Ovary (tissue), 9 donors: ENCODE measurements around the gene AP1S2. TPM values are rescaled to one million over a fixed set of nuclear protein-coding genes. Genes with fewer than 3 reads are reported as not detected.
"Not testable (repeated sequence)": the region's sequence is repeated elsewhere in the genome, so short reads cannot be mapped to it uniquely, and the experiment has no call there.

ENCODE experiments used
- DNase-seq, 5 donors: peaks; one replicate each; pipeline ENCODE4 v3.0.0-alpha.2; 2019 to 2020
- H3K27ac ChIP-seq, 2 donors: fragments of 200-600 bp; one replicate each; pipeline versions ENCODE4 v1.5.1 to v1.8.0; 2019 to 2022
- H3K27me3 ChIP-seq: fragments of 200-600 bp; one replicate; pipeline ENCODE4 v1.8.0; 2022
- H3K36me3 ChIP-seq: fragments of 200-600 bp; sonication (generic); one replicate; pipeline ENCODE4 v1.5.1; 2019
- H3K4me1 ChIP-seq: one replicate; pipeline ENCODE4 v1.8.1; 2013; ENCODE audit warnings: mild to moderate bottlenecking, moderate library complexity; ENCODE audit not compliant: insufficient read depth
- H3K4me3 ChIP-seq: fragments of 200-600 bp; sonication (generic); one replicate; pipeline ENCODE4 v1.5.1; 2017
- H3K9me3 ChIP-seq, 2 donors: fragments of 200-600 bp in 1 of 2; sonication (generic) in 1 of 2; one replicate each; pipeline versions ENCODE4 v1.5.1 to v1.8.1; 2013 to 2019; ENCODE audit warnings: mild to moderate bottlenecking in 1 of 2, moderate library complexity in 1 of 2
- CTCF ChIP-seq, 3 donors: fragments of 450-650 bp in 2 of 3; fragments of 200-600 bp in 1 of 3; IDR thresholded peaks; one replicate each; pipeline versions ENCODE4 v1.5.1 to v1.8.0; 2016 to 2022; ENCODE audit warnings: antibody characterized with exemption in 3 of 3, mild to moderate bottlenecking in 1 of 3
- EP300 ChIP-seq: sonication (generic); formaldehyde crosslinking; IDR thresholded peaks from one replicate; pipeline ENCODE4 v1.6.1; 2017; ENCODE audit warnings: antibody characterized with exemption
- POLR2A ChIP-seq: fragments of 450-650 bp; IDR thresholded peaks from one replicate; pipeline ENCODE4 v1.6.1; 2017; ENCODE audit warnings: antibody characterized with exemption, mild to moderate bottlenecking, moderate library complexity
- whole genome bisulfite sequencing, 3 donors: extraction: QIAGEN DNeasy Blood & Tissue Kit in 1 of 3; methylation state at CpG; one replicate each; pipeline versions ENCODE4 v1.1.5 to v1.1.7; 2013 to 2017; 5-methylcytosine and 5-hydroxymethylcytosine counted together
- intact Hi-C, 4 donors: fragments of 100-400 bp; cut with DNase I; formaldehyde crosslinking; loops; one replicate each; pipeline versions ENCODE4 v1.11.0 to v1.15.1; 2022 to 2023
- polyA plus RNA-seq, 2 donors: library from polyadenylated mRNA; stranded (reverse); fragments of 200-250 nt in 1 of 2; fragments of 350-450 nt in 1 of 2; fragmentation: Illumina TruSeq in 1 of 2; extraction: RNeasy Lipid Tissue Mini Kit (QIAGEN cat#74804) in 1 of 2; gene quantifications; one replicate each; pipeline ENCODE4 v1.2.3, GENCODE V29; 2013 to 2014
- total RNA-seq, 7 donors: library from RNA; depleted of rRNA in 2 of 7; stranded (reverse); fragments of >200 nt in 2 of 7; fragmentation: NEBNext Ultra II Directional in 3 of 7; extraction: Animal tissue kit (Norgen Biotek cat#: 25700) in 3 of 7; gene quantifications; one replicate each; pipeline versions ENCODE4 v1.1.0 to v1.2.4, GENCODE V29; 2016 to 2023
- donor health status: DM: no; HTN: no; CAD: no; lungs with moderate emphysema.
- donor health status: DM: no; HTN: no; CAD: no.
- donor health status: Bipolar disorder and iron deficiency.
- donor health status: DM: yes; HTN: yes; CAD: no.
- donor health status: DM: no; HTN: no; CAD: no.
- donor health status: DM: yes; HTN: yes; CAD: no.

Gene AP1S2
- total and polyA plus RNA-seq, 9 donors, result 13.0 to 33.1 (median 16.6) TPM

- DNase-seq, result no peak
- 66 to 84% (median 74%) methylated on average over 2 of the region's 2 CpGs for WGBS, 3 donors
- intact Hi-C loops, result no loop called here
These were observed 12.6 kb downstream of the AP1S2 start for GRCh38 chrX:15841853-15842516.

GRCh38 chrX:15838017-15838416, 16.6 kb downstream of the AP1S2 start:
- H3K9me3 ChIP-seq, result no peaks in the 10 kb centered on the region
- no peaks in the 10 kb centered on the region for H3K4me1 ChIP-seq
- WGBS, 3 donors, result 93 to 97% (median 94%) methylated on average over 3 of the region's 3 CpGs
- intact Hi-C loops, result no loop called here
- H3K27ac ChIP-seq, result no peak overlapping the region
- DNase-seq, result no peak
- no peak for TF ChIP-seq POLR2A
- TF ChIP-seq EP300, result no peak
- no peak for TF ChIP-seq CTCF (IDR thresholded peaks at IDR 0.05)
- H3K27me3 ChIP-seq, result no peaks in the 10 kb centered on the region
- H3K4me3 ChIP-seq, result no peak overlapping the region
- H3K36me3 ChIP-seq, result no peaks in the 10 kb centered on the region

More at GRCh38 chrX:15841853-15842516, 12.6 kb downstream of the AP1S2 start:
- H3K27me3 ChIP-seq, result no peaks in the 10 kb centered on the region
- H3K4me1 ChIP-seq, result no peaks in the 10 kb centered on the region
- H3K27ac ChIP-seq, result no peak overlapping the region
- H3K9me3 ChIP-seq, result no peaks in the 10 kb centered on the region
- H3K4me3 ChIP-seq, result no peak overlapping the region
- no peaks in the 10 kb centered on the region for H3K36me3 ChIP-seq
- TF ChIP-seq POLR2A (no peak), CTCF (IDR thresholded peaks at IDR 0.05) (no peak), EP300 (no peak)

GRCh38 chrX:15834827-15835595, 19.6 kb downstream of the AP1S2 start:
- Histone ChIP-seq H3K9me3 (no peaks in the 10 kb centered on the region), H3K4me3 (no peak overlapping the region), H3K27me3 (no peaks in the 10 kb centered on the region), H3K4me1 (no peaks in the 10 kb centered on the region), H3K36me3 (no peaks in the 10 kb centered on the region), H3K27ac (no peak overlapping the region)
- WGBS, 3 donors, result 70 to 81% (median 72%) methylated on average over 5 of the region's 5 CpGs
- DNase-seq, result no peak
- intact Hi-C loops, result no loop called here
- TF ChIP-seq POLR2A (no peak), EP300 (no peak)

- H3K27me3 ChIP-seq, result no peaks in the 10 kb centered on the region
- intact Hi-C loops, result no loop called here
- no peaks in the 10 kb centered on the region for H3K9me3 ChIP-seq
- H3K4me1 ChIP-seq, result no peaks in the 10 kb centered on the region
- no peak for TF ChIP-seq POLR2A
- TF ChIP-seq EP300, result no peak
- TF ChIP-seq CTCF (IDR thresholded peaks at IDR 0.05), result no peak
- H3K36me3 ChIP-seq, result no peaks in the 10 kb centered on the region
- H3K27ac ChIP-seq, result no peak overlapping the region
- H3K4me3 ChIP-seq, result no peak overlapping the region
- no peak for DNase-seq
- WGBS, 3 donors, result 67 to 77% (median 71%) methylated on average over 3 of the region's 3 CpGs
These were observed 20.6 kb downstream of the AP1S2 start for GRCh38 chrX:15834053-15834452.

GRCh38 chrX:15831347-15831746, 23.3 kb downstream of the AP1S2 start:
- 17 to 70% (median 66%) methylated on average over 1 to 2 of the region's 2 CpGs for WGBS, 3 donors
- H3K27ac ChIP-seq, result not testable (repeated sequence)

More at GRCh38 chrX:15831347-15831746, 23.3 kb downstream of the AP1S2 start:
- intact Hi-C loops, H3K4me1 ChIP-seq, DNase-seq, H3K36me3 ChIP-seq, H3K4me3 ChIP-seq, H3K27me3 ChIP-seq, H3K9me3 ChIP-seq: not testable (repeated sequence)
